Measurements from ENCODE around the gene CXorf66.

Gene CXorf66

GRCh38 chrX:139924696-139925095, 40.6 kb downstream of the CXorf66 start:
- no peak for TF ChIP-seq POLR2AphosphoS5 (IDR thresholded peaks at IDR 0.05; ENCODE audit: low read depth, low read length)
- TF ChIP-seq FOXP2 (optimal IDR thresholded peaks at IDR 0.05; ENCODE audit: borderline replicate concordance, extremely low read depth, extremely low read length, insufficient read depth), result no peak
- TF ChIP-seq REST (IDR thresholded peaks at IDR 0.05; ENCODE audit: insufficient read depth in 1 of 2, low read depth in 2 of 2, low read length in 2 of 2), result no peak
- no peak for TF ChIP-seq SIN3A (IDR thresholded peaks at IDR 0.05; ENCODE audit: borderline replicate concordance, insufficient read depth, low read length)
- TF ChIP-seq TAF1 (IDR thresholded peaks at IDR 0.05; ENCODE audit: borderline replicate concordance, insufficient read depth, low read length), result no peak

- TF ChIP-seq REST (IDR thresholded peaks at IDR 0.05; ENCODE audit: insufficient read depth in 1 of 2, low read depth in 2 of 2, low read length in 2 of 2) (no peak), POLR2AphosphoS5 (IDR thresholded peaks at IDR 0.05; ENCODE audit: low read depth, low read length) (no peak), FOXP2 (optimal IDR thresholded peaks at IDR 0.05; ENCODE audit: borderline replicate concordance, extremely low read depth, extremely low read length, insufficient read depth) (no peak), TAF1 (IDR thresholded peaks at IDR 0.05; ENCODE audit: borderline replicate concordance, insufficient read depth, low read length) (no peak), SIN3A (IDR thresholded peaks at IDR 0.05; ENCODE audit: borderline replicate concordance, insufficient read depth, low read length) (no peak)
Observed at GRCh38 chrX:139924069-139924695, 41.1 kb downstream of the CXorf66 start.

- TF ChIP-seq FOXP2 (optimal IDR thresholded peaks at IDR 0.05; ENCODE audit: borderline replicate concordance, extremely low read depth, extremely low read length, insufficient read depth) (no peak), POLR2AphosphoS5 (IDR thresholded peaks at IDR 0.05; ENCODE audit: low read depth, low read length) (no peak), TAF1 (IDR thresholded peaks at IDR 0.05; ENCODE audit: borderline replicate concordance, insufficient read depth, low read length) (no peak), REST (IDR thresholded peaks at IDR 0.05; ENCODE audit: insufficient read depth in 1 of 2, low read depth in 2 of 2, low read length in 2 of 2) (no peak), SIN3A (IDR thresholded peaks at IDR 0.05; ENCODE audit: borderline replicate concordance, insufficient read depth, low read length) (no peak)
Observed at GRCh38 chrX:139920316-139920715, 45.0 kb downstream of the CXorf66 start.

GRCh38 chrX:139914421-139914820, 50.9 kb downstream of the CXorf66 start:
- TF ChIP-seq REST (IDR thresholded peaks at IDR 0.05; ENCODE audit: insufficient read depth in 1 of 2, low read depth in 2 of 2, low read length in 2 of 2) (no peak), TAF1 (IDR thresholded peaks at IDR 0.05; ENCODE audit: borderline replicate concordance, insufficient read depth, low read length) (no peak), FOXP2 (optimal IDR thresholded peaks at IDR 0.05; ENCODE audit: borderline replicate concordance, extremely low read depth, extremely low read length, insufficient read depth) (no peak), SIN3A (IDR thresholded peaks at IDR 0.05; ENCODE audit: borderline replicate concordance, insufficient read depth, low read length) (no peak), POLR2AphosphoS5 (IDR thresholded peaks at IDR 0.05; ENCODE audit: low read depth, low read length) (no peak)

All from PFSK-1 (cell line).